ENCODE results near the gene PRSS12.

DNA sequence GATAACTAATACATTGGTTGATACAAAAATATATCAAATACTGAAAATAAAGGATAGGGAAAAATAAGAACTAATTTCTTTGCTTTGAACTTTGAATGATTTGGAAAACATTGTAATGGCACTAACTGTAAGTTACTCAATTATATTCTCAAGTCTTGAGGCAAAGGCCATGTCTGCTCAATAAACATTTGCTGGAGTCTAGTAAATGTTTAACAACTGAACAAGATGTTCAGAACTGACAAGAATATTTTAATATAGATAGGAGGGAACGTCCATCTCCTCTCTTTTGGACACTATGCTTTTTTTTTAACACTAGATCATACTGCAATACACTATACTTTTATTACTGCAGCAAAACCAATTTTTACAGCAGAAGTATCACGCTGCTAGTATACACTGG lies 76.2 kb downstream of the PRSS12 start:
- TF ChIP-seq, protein P1, sequence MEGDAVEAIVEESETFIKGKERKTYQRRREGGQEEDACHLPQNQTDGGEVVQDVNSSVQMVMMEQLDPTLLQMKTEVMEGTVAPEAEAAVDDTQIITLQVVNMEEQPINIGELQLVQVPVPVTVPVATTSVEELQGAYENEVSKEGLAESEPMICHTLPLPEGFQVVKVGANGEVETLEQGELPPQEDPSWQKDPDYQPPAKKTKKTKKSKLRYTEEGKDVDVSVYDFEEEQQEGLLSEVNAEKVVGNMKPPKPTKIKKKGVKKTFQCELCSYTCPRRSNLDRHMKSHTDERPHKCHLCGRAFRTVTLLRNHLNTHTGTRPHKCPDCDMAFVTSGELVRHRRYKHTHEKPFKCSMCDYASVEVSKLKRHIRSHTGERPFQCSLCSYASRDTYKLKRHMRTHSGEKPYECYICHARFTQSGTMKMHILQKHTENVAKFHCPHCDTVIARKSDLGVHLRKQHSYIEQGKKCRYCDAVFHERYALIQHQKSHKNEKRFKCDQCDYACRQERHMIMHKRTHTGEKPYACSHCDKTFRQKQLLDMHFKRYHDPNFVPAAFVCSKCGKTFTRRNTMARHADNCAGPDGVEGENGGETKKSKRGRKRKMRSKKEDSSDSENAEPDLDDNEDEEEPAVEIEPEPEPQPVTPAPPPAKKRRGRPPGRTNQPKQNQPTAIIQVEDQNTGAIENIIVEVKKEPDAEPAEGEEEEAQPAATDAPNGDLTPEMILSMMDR (IDR thresholded peaks at IDR 0.05) = no peak
- no peak for TF ChIP-seq POLR2AphosphoS5 (IDR thresholded peaks at IDR 0.05)
- TF ChIP-seq POLR2A (IDR thresholded peaks at IDR 0.05) = no peak
- no peak for TF ChIP-seq EP300 (IDR thresholded peaks at IDR 0.05)
